IMR-90 (cell line): ENCODE results near the gene TALDO1.
A peak's percentile ranks its signal among the peaks of the same experiment; 100 is the strongest.

Source experiments
- CTCF ChIP-seq: conservative IDR thresholded peaks from 2 replicates; pipeline ENCODE4 v1.5.1; 2012; ENCODE audit warnings: mild to moderate bottlenecking, low read depth, low read length, improper control_type of control experiment
- MAFK ChIP-seq: IDR thresholded peaks from 2 replicates; pipeline ENCODE4 v1.6.1; 2012; ENCODE audit warnings: low read depth, low read length, improper control_type of control experiment
- MAZ ChIP-seq: IDR thresholded peaks from 2 replicates; pipeline ENCODE4 v1.6.1; 2012; ENCODE audit warnings: low read depth, mild to moderate bottlenecking, low read length, improper control_type of control experiment, moderate library complexity, borderline replicate concordance
- POLR2A ChIP-seq: IDR thresholded peaks from 2 replicates; pipeline ENCODE4 v1.6.1; 2012; ENCODE audit warnings: mild to moderate bottlenecking, low read depth, low read length
- RAD21 ChIP-seq: IDR thresholded peaks from 2 replicates; pipeline ENCODE4 v1.6.1; 2012; ENCODE audit warnings: low read length, improper control_type of control experiment
- USF2 ChIP-seq: fragments of 150-350 bp; IDR thresholded peaks from 2 replicates; pipeline ENCODE4 v1.6.1; 2017; ENCODE audit warnings: mild to moderate bottlenecking, antibody characterized with exemption, low read length, low read depth

GRCh38 chr11:789943-790342 is 42.7 kb downstream of the TALDO1 start, which contains the start of gene CEND1:
- TF ChIP-seq RAD21 (no peak), CTCF (no peak), USF2 (no peak), POLR2A (no peak), MAFK (no peak), MAZ (peak; percentile 57; the same call in 1 of the 2 replicates)
